ENCODE results near the gene COBL.

DNA sequence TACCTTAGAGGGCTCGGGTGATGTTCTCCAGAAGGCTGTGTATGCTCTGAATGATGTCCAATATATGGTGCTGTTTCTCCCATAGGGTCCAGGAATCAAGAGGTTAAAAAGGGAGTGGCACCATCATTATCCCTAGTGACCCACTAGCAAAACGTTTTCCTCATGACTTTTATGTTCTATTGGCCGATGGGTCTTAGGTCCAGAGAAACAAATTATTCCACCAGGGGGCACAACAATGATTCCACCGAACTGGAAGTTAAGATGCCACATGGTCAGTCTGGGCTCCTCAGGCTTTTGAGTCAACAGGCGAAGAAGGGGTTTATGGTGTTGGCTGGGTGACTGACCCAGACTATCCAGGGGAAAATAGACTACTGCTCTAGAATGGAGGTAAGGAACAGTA, 256.1 kb downstream of the COBL start:
- TF ChIP-seq, protein P1, sequence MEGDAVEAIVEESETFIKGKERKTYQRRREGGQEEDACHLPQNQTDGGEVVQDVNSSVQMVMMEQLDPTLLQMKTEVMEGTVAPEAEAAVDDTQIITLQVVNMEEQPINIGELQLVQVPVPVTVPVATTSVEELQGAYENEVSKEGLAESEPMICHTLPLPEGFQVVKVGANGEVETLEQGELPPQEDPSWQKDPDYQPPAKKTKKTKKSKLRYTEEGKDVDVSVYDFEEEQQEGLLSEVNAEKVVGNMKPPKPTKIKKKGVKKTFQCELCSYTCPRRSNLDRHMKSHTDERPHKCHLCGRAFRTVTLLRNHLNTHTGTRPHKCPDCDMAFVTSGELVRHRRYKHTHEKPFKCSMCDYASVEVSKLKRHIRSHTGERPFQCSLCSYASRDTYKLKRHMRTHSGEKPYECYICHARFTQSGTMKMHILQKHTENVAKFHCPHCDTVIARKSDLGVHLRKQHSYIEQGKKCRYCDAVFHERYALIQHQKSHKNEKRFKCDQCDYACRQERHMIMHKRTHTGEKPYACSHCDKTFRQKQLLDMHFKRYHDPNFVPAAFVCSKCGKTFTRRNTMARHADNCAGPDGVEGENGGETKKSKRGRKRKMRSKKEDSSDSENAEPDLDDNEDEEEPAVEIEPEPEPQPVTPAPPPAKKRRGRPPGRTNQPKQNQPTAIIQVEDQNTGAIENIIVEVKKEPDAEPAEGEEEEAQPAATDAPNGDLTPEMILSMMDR (conservative IDR thresholded peaks at IDR 0.05; ENCODE audit: low read depth, low read length) = 0 out of 2 replicates have a peak, but pooled peaks have one; percentile 18
- TF ChIP-seq EZH2 (IDR thresholded peaks at IDR 0.05; ENCODE audit: low read length, unreplicated experiment) = no peak

Data from PC-3 (cell line).